GM18499 (cell line): ENCODE data around the gene TENM4.
"Not testable (repeated sequence)": the region's sequence is repeated elsewhere in the genome, so short reads cannot be mapped to it uniquely, and the experiment has no call there.

Source experiments
- ATAC-seq: cut with Tn5 transposase; IDR thresholded peaks from one replicate; pipeline ENCODE4 v1.9.1; 2021; ENCODE audit warnings: moderate number of reproducible peaks; ENCODE audit not compliant: insufficient read depth, unreplicated experiment

TENM4 gene

DNA sequence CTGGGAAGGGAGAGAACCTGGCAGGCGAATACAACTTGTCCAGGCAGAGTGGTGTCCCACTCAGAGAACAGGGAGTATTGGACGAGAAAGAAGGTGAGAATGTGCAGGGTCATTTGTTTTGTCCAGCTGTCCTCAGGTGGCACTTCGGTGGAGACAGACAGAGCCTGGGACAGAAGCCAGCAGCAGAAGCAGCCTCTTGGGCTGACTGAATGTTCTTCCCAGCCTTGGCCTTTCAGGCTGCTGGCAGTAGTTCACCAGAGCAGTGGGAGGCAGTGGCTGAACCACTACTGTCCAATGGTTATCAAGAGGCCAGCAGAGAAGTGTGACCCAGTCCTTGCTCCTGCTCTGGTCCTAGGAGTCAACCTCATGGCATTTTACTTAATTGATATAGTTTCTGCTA lies 535.1 kb downstream of the TENM4 start:
- no peak for ATAC-seq

- no peak for ATAC-seq
These were observed 537.9 kb downstream of the TENM4 start for GRCh38 chr11:78902771-78903507.

DNA sequence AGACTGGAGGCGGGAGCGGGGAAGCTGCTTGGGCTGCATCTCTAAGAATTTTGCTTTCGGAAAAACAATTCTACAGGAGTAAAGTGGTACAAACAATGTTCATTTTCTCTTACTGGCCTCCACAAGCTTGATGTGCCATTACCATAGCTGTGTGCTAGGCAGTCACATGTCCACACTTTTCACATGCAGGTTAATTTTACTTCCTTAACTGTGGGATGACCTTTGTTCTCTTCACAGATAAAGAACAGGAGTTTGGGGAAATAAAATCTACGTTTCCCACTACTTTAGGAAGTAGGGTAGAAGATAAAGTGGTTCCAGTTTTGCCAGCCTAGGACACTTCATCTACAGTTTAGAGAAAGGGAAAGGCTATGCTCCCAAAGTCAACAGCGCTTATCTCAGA lies 539.0 kb downstream of the TENM4 start:
- ATAC-seq, result no peak

- ATAC-seq, result no peak
These were observed 542.5 kb downstream of the TENM4 start for GRCh38 chr11:78898266-78898775.

DNA sequence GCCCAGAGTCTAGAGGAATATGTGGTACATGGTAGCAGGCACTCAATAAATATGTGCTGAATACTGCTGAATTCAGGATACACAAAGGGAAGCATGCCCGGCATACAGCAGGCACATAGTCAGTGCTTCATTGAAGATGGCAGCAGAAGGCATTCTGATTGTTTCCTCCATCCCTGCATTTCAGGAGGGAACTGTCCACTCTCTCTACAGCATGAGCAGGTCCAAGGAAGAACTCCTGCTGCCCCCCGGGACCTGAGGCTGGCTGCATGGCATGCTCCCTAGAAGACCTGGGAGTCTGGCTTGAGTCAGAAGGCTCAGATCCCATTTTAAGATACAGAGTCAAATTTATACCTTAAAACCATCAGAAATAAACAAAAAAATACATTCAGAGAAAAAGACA lies 546.8 kb downstream of the TENM4 start:
- no peak for ATAC-seq

DNA sequence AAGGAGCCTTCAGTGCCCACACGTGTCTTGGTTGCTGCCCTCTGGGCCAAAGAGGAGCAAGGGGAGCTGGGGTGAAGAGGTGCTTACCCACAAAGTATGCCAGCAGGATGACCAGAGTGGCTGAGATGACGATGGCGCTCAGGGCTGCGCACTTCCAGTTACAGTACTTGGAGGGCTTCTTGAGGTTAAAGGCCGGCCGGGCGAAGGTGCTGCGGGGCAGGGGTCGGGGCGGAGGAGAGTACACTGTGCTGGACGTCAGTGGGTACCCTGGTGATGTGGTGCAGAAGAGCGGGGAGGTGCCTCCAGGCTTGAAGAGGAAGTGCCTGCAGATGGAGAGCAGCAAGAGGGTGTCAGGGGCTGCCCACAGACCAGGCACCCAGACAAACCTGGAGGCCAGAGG lies 551.1 kb downstream of the TENM4 start:
- ATAC-seq, result no peak

GRCh38 chr11:78886616-78887015 lies 554.2 kb downstream of the TENM4 start:
- no peak for ATAC-seq

- no peak for ATAC-seq
These were observed 556.1 kb downstream of the TENM4 start for GRCh38 chr11:78884761-78885160.

DNA sequence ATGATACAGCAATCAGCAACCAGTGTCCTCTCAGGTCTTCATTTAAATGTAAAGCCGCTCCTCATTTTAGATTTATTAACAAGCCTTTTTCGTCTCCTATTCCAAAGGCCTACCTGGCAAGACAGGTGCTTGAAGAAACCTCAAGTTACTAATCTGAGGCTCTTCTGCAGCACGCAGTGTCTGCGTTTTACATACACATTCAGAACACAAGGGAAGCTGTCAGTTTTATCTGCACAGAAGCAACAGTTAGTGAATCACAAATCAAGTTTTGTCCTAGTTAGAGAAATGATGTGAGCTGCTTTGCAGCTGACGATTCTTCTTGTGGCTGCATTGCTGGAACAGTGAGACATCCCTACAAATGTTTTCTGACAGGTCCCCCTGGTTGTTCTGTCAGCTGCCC lies 557.3 kb downstream of the TENM4 start:
- no peak for ATAC-seq

DNA sequence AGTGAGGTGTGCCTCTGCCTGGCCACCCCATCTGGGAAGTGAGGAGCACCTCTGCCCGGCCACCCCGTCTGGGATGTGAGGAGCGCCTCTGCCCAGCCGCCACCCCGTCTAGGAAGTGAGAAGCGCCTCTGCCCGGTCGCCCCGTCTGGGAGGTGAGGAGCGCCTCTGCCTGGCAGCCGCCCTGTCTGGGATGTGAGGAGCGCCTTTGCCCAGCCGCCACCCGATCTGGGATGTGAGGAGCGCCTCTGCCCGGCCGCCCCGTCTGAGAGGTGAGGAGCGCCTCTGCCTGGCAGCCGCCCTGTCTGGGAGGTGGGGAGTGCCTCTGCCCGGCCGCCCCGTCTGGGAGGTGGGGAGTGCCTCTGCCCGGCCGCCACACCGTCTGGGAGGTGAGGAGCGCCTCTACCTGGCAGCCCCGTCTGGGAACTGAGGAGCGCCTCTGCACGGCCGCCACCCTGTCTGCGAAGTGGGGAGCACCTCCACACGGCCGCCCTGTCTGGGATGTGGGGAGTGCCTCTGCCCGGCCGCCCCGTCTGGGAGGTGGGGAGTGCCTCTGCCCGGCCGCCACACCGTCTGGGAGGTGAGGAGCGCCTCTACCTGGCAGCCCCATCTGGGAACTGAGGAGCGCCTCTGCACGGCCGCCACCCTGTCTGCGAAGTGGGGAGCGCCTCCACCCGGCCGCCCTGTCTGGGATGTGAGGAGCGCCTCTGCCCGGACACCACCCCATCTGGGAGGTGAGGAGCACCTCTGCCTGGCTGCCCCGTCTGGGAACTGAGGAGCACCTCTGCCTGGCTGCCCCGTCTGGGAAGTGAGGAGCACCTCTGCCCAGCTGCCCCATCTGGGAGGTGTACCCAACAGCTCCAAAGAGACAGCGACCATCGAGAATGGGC lies 561.5 kb downstream of the TENM4 start:
- ATAC-seq, result not testable (repeated sequence)

GRCh38 chr11:78878631-78879030 lies 562.2 kb downstream of the TENM4 start:
- no peak for ATAC-seq

DNA sequence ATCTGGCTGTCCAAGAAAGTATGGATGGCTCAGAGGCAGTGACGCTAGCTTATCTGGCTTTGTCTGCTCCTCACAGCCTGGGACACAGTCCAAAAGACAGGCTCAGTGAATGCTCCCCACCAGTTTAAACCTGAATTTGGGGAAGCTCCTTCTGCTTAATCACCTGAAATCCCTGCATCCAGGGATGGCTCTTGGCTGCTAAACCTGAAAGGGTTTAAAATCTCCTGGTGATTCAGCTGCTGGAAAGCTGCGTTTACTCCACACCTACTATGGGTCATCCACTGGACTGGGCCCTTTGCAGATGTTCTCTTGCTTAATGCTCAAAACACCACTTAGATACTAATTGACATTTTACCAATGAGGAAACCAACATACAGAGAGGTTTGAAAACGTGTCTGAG lies 564.2 kb downstream of the TENM4 start:
- ATAC-seq, result no peak

DNA sequence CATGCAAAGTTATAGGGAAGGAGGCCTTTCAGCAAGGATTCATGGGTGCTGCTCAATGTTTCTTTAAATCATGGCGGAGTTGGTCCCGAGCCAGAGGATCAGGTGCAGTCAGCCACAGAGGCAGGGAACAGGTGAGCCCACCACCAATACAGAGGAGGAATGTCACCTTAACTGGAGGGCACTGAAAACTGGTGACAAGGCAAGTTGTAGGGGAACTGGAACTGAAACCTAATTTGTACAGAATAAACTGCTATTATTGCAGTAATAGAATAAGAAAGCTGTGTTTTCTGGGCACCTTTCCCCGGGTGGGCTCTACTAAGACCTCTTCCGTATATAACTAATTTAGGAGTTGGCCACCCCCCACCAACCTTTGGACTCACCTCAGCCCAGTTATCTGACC lies 570.2 kb downstream of the TENM4 start:
- no peak for ATAC-seq

DNA sequence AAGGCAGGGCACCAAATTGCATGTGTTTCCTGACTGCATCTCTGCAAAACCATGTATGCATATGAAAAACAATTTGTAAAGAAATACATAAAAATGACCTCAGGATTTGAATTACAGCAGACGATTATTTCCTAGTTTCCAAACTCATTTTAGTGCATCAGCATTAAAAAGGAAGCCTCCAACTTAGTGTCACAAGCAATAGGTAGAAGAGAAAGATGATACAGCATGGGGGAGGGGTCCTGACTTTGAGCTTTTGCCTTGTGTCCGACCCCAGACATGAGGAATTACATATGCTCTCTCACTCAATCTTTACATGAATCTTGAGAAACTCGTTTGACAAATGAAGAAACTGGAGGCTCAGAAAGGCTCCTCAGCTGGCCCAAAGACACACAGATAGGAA lies 571.5 kb downstream of the TENM4 start:
- ATAC-seq, result no peak

DNA sequence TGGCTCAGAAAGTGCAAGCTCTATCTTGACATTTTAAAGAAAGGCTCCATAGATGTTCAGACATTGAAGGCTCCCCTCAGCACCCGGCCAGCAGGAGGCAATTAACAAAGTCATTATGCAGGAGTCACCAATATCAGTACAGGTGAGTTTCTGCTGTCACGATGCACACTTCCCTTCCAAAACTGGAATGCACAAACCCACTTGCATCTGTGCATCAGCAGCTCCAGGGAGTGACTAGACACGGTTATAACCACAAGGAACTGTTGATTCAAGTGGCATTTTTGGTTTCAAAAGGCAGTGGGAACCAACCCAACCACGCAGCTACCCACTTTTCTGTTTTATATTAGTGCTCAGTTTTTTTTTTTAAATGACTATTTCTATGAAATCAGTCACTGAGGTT lies 572.3 kb downstream of the TENM4 start:
- no peak for ATAC-seq

DNA sequence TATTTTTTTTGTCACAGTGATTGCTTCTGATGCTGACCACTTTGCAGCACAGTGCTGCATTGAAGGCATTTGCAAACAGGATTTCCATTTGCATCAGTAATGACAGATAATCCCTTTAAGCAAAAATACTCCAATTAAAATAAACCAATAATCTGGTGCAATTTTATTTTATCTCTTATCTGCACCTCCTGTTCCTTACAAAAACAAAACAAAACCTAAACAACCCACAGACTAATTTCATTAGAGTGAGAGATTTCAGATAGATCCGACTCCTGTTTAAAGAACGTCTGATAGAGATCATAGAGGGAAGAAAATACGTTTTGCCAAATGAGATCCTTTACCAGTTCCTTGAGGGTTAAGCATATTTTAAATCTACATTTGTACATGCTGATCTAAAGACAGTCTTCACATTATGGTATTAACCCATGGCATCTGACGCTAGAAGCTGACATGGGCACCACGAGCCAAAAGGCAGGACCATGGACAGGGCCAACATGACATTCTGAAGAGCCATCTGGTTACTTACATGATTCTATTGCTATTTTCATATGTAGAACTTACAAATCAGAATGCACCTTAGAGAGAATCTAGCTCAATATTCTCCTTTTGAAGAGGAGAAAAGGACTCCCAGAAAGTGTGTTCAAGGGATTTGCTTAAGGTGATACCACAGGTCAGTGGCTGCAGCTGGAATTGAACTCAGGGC lies 580.0 kb downstream of the TENM4 start:
- ATAC-seq, result no peak

GRCh38 chr11:78857688-78858087 lies 583.1 kb downstream of the TENM4 start:
- ATAC-seq, result no peak

DNA sequence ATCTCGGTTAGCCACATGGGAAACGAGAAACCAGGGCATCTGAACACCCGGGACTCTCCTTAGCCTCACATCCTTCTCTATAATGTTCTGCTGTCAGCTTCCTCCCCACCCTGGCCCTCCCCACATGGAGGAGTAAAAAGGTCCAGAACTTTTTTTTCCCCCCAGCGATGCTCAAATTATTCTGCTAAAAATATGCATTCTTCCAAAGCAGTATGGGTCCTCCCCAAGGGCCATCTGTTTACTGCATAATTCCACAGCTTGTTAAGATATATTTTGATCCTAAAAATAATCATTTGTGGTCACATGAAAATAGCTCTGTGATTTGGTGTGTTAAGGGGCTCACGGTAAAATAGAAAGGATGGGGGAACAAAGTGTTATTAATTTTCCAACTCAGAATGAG lies 584.6 kb downstream of the TENM4 start:
- no peak for ATAC-seq

DNA sequence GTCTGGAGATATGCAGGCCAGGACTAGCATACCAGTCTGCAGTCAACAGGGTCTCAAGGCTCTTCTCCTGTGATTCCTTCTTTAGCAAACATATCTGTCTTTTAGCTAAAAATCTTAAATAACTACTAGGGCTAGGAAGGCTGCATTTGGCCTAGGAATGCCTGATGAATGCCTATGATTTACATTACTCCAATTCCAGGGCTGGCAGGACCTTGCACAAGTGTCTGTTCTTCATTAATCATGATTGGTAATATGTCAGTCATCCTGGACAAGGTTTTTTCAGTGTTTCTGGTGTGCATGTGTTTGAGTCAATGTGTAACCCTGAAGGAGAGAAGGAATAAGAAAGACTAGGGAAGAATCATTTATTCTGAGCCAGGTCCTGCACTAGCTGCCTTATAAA lies 585.7 kb downstream of the TENM4 start:
- no peak for ATAC-seq

DNA sequence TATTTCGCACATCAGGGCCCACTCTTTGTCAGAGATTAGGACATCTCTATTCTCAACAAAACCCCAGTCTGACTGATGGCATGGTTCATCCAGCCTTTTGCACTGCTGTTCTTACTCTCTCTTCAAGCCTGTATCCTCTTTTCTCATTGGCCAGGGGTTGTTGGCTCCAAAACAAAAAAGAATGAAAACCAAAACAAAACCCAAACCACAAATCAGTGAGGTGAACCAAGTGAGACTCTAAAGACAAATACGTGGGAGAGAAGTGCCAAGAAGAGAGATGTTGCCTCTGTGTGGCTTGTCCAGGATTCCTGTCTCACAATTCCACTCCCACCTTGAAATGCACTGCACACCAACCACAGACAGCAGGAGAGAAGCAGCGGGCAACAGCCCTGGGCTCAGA lies 587.3 kb downstream of the TENM4 start:
- ATAC-seq, result no peak
